Activated naive CD4-positive, alpha-beta T cell treated with anti-CD3 and anti-CD28 coated beads, Interleukin-2, amount 50 U/mL, for 72 hours (primary cell): Measurements from ENCODE around the gene LRRC27. TPM values are rescaled to one million over a fixed set of nuclear protein-coding genes. Genes with fewer than 3 reads are reported as not detected.
"Not testable (repeated sequence)": the region's sequence is repeated elsewhere in the genome, so short reads cannot be mapped to it uniquely, and the experiment has no call there.

ENCODE experiments used
- ATAC-seq, 2 donors: fragments of 150-1000 bp; cut with Tn5 transposase; 2 replicates each; pipeline ENCODE4 v1.10.0; 2021; ENCODE audit warnings: mild to moderate bottlenecking in 2 of 2, moderate library complexity in 2 of 2
- DNase-seq, 2 donors: peaks; one replicate each; pipeline ENCODE4 v3.0.0; 2021 to 2022; ENCODE audit warnings: low spot score in 2 of 2
- H3K27ac Mint-ChIP-seq, 2 donors: one replicate each; pipeline ENCODE4 v1.8.0; 2022; ENCODE audit warnings: mild to moderate bottlenecking in 2 of 2, mixed read lengths in 2 of 2
- H3K36me3 Mint-ChIP-seq, 2 donors: one replicate each; pipeline ENCODE4 v1.8.0; 2022; ENCODE audit warnings: mixed read lengths in 2 of 2
- H3K9me3 Mint-ChIP-seq, 2 donors: one replicate each; pipeline ENCODE4 v1.8.0; 2022; ENCODE audit warnings: mixed read lengths in 2 of 2
- total RNA-seq, 2 donors: library from RNA; stranded (reverse); gene quantifications; one replicate each; pipeline ENCODE4 v1.2.3, GENCODE V29; 2022

The LRRC27 gene
- total RNA-seq, 2 donors from 2014 or later, result 4.1 to 7.2 TPM

- no peak for ATAC-seq
- Mint-ChIP-seq H3K9me3 (peaks cover 0 to 4% of the 10 kb centered on the region in 2 donors), H3K27ac (no peak overlapping the region), H3K36me3 (peaks cover 0 to 5% of the 10 kb centered on the region in 2 donors)
- DNase-seq, result peak in 1 of 2 donors; percentile 19
Observed at GRCh38 chr10:132308587-132309470, 23.2 kb upstream of the LRRC27 start.

GRCh38 chr10:132309471-132309865 is 22.5 kb upstream of the LRRC27 start:
- Mint-ChIP-seq H3K9me3 (peaks cover 0 to 8% of the 10 kb centered on the region in 2 donors), H3K36me3 (peaks cover 0 to 5% of the 10 kb centered on the region in 2 donors), H3K27ac (no peak overlapping the region)
- ATAC-seq (no peak), DNase-seq (no peak)

- no peak for DNase-seq
- Mint-ChIP-seq H3K9me3 (peaks cover 0 to 8% of the 10 kb centered on the region in 2 donors), H3K27ac (no peak overlapping the region), H3K36me3 (peaks cover 0 to 5% of the 10 kb centered on the region in 2 donors)
- ATAC-seq, result no peak
Observed at GRCh38 chr10:132309879-132310591, 22.0 kb upstream of the LRRC27 start.

- ATAC-seq, result no peak
- no peak overlapping the region for H3K27ac Mint-ChIP-seq
- no peak for DNase-seq
- H3K9me3 Mint-ChIP-seq, result peaks cover 0 to 8% of the 10 kb centered on the region in 2 donors
- H3K36me3 Mint-ChIP-seq, result peaks cover 0 to 5% of the 10 kb centered on the region in 2 donors
Observed at GRCh38 chr10:132310701-132311337, 21.2 kb upstream of the LRRC27 start.

GRCh38 chr10:132311338-132311939 is 20.6 kb upstream of the LRRC27 start:
- DNase-seq (no peak), ATAC-seq (no peak)
- H3K36me3 Mint-ChIP-seq, result peaks cover 0 to 5% of the 10 kb centered on the region in 2 donors
- no peak overlapping the region for H3K27ac Mint-ChIP-seq
- peaks cover 0 to 8% of the 10 kb centered on the region in 2 donors for H3K9me3 Mint-ChIP-seq

GRCh38 chr10:132313305-132313704 is 18.7 kb upstream of the LRRC27 start:
- Mint-ChIP-seq H3K36me3 (no peaks in the 10 kb centered on the region), H3K9me3 (peaks cover 0 to 8% of the 10 kb centered on the region in 2 donors), H3K27ac (no peak overlapping the region)
- no peak for DNase-seq
- no peak for ATAC-seq

GRCh38 chr10:132313865-132314264 is 18.1 kb upstream of the LRRC27 start:
- no peak for ATAC-seq
- no peak for DNase-seq
- Mint-ChIP-seq H3K9me3 (peaks cover 0 to 8% of the 10 kb centered on the region in 2 donors), H3K27ac (no peak overlapping the region), H3K36me3 (no peaks in the 10 kb centered on the region)

GRCh38 chr10:132314336-132314735 is 17.7 kb upstream of the LRRC27 start:
- ATAC-seq (no peak), DNase-seq (no peak)
- Mint-ChIP-seq H3K36me3 (no peaks in the 10 kb centered on the region), H3K27ac (no peak overlapping the region), H3K9me3 (peaks cover 0 to 8% of the 10 kb centered on the region in 2 donors)

- not testable (repeated sequence) for DNase-seq, H3K27ac Mint-ChIP-seq, H3K9me3 Mint-ChIP-seq, ATAC-seq, H3K36me3 Mint-ChIP-seq
Observed at GRCh38 chr10:132314881-132315280, 17.1 kb upstream of the LRRC27 start.

GRCh38 chr10:132316133-132316532 is 15.9 kb upstream of the LRRC27 start:
- Mint-ChIP-seq H3K27ac (no peak overlapping the region), H3K36me3 (no peaks in the 10 kb centered on the region), H3K9me3 (peaks cover 0 to 8% of the 10 kb centered on the region in 2 donors)
- ATAC-seq, result no peak
- DNase-seq, result no peak

- not testable (repeated sequence) for ATAC-seq, H3K9me3 Mint-ChIP-seq, DNase-seq, H3K27ac Mint-ChIP-seq, H3K36me3 Mint-ChIP-seq
Observed at GRCh38 chr10:132317477-132317876, 14.5 kb upstream of the LRRC27 start.

- peak in 1 of 2 donors; percentile 55 for DNase-seq
- Mint-ChIP-seq H3K36me3 (peaks cover 6 to 9% of the 10 kb centered on the region in 2 donors), H3K9me3 (peaks cover 0 to 4% of the 10 kb centered on the region in 2 donors), H3K27ac (peak overlapping the region in 1 of 2 donors; percentile 3)
- peak; percentile 97 to 99 for ATAC-seq
Observed at GRCh38 chr10:132319853-132320653, 11.9 kb upstream of the LRRC27 start.

GRCh38 chr10:132320654-132321469 is 11.1 kb upstream of the LRRC27 start:
- DNase-seq (no peak), ATAC-seq (peak; percentile 4 to 20)
- Mint-ChIP-seq H3K9me3 (peaks cover 0 to 4% of the 10 kb centered on the region in 2 donors), H3K27ac (no peak overlapping the region), H3K36me3 (peaks cover 7 to 14% of the 10 kb centered on the region in 2 donors)

- H3K27ac Mint-ChIP-seq, result no peak overlapping the region
- no peak for ATAC-seq
- H3K9me3 Mint-ChIP-seq, result peaks cover 0 to 4% of the 10 kb centered on the region in 2 donors
- H3K36me3 Mint-ChIP-seq, result peaks cover 7 to 22% of the 10 kb centered on the region in 2 donors
- DNase-seq, result no peak
Observed at GRCh38 chr10:132321726-132322125, 10.3 kb upstream of the LRRC27 start.

GRCh38 chr10:132322586-132323048 is 9.4 kb upstream of the LRRC27 start:
- Mint-ChIP-seq H3K27ac (peak overlapping the region in 1 of 2 donors; percentile 36), H3K36me3 (peaks cover 7 to 30% of the 10 kb centered on the region in 2 donors), H3K9me3 (peaks cover 0 to 4% of the 10 kb centered on the region in 2 donors)
- DNase-seq (no peak), ATAC-seq (no peak)
